HepG2 (cell line): ENCODE measurements around the gene ZNF30. TPM values are rescaled to one million over a fixed set of nuclear protein-coding genes. Genes with fewer than 3 reads are reported as not detected.

ENCODE experiments used
- AGO2 ChIP-seq: fragments of 200-400 bp; formaldehyde crosslinking; optimal IDR thresholded peaks from 2 replicates; pipeline ENCODE3; 2017; ENCODE audit warnings: mild to moderate bottlenecking, low read depth, low read length, moderate library complexity
- BCL3 ChIP-seq: sonication (generic); formaldehyde crosslinking; IDR thresholded peaks from 2 replicates; pipeline ENCODE4 v1.5.1; 2020; ENCODE audit warnings: mild to moderate bottlenecking, missing genetic modification reagents, moderate library complexity
- E2F2 ChIP-seq: sonication (generic); formaldehyde crosslinking; IDR thresholded peaks from 2 replicates; pipeline ENCODE4 v1.4.0; 2020; ENCODE audit warnings: missing genetic modification reagents, borderline replicate concordance
- ELF3 ChIP-seq: IDR thresholded peaks from 2 replicates; pipeline ENCODE4 v1.6.1; 2016; ENCODE audit warnings: missing genetic modification reagents, missing compliant biosample characterization
- FOXO1 ChIP-seq: sonication (generic); formaldehyde crosslinking; IDR thresholded peaks from 2 replicates; pipeline ENCODE4 v1.4.0; 2020; ENCODE audit warnings: missing genetic modification reagents
- GZF1 ChIP-seq: sonication (generic); formaldehyde crosslinking; IDR thresholded peaks from 2 replicates; pipeline ENCODE4 v1.5.1; 2020; ENCODE audit warnings: mild to moderate bottlenecking, missing genetic modification reagents
- IKZF5 ChIP-seq: IDR thresholded peaks from 2 replicates; pipeline ENCODE4 v1.6.1; 2018; ENCODE audit warnings: missing genetic modification reagents, mild to moderate bottlenecking, missing compliant biosample characterization
- JUND ChIP-seq: sonication (generic); formaldehyde crosslinking; IDR thresholded peaks from 2 replicates; pipeline ENCODE4 v1.8.0; 2022; ENCODE audit warnings: mild to moderate bottlenecking, missing genetic modification reagents
- MXI1 ChIP-seq: IDR thresholded peaks from 3 replicates; pipeline ENCODE4 v1.6.1; 2012; ENCODE audit warnings: low read depth, low read length, inconsistent platforms, borderline replicate concordance
- NKX3-1 ChIP-seq: sonication (generic); formaldehyde crosslinking; IDR thresholded peaks from 2 replicates; pipeline ENCODE4 v1.5.0; 2020; ENCODE audit warnings: missing genetic modification reagents
- POGK ChIP-seq: sonication (generic); formaldehyde crosslinking; conservative IDR thresholded peaks from 2 replicates; pipeline ENCODE4 v1.8.0; 2022; ENCODE audit warnings: mild to moderate bottlenecking, moderate library complexity, missing genetic modification reagents
- RBM22 ChIP-seq: fragments of 200-400 bp; formaldehyde crosslinking; optimal IDR thresholded peaks from 2 replicates; pipeline ENCODE3; 2017; ENCODE audit warnings: mild to moderate bottlenecking, low read length, moderate library complexity
- SRSF9 ChIP-seq: fragments of 200-400 bp; formaldehyde crosslinking; IDR thresholded peaks from 2 replicates; pipeline ENCODE4 v1.6.1; 2018; ENCODE audit warnings: borderline replicate concordance, mild to moderate bottlenecking, low read depth, low read length; ENCODE audit not compliant: insufficient read depth, poor library complexity, severe bottlenecking
- XBP1 ChIP-seq: sonication (generic); formaldehyde crosslinking; IDR thresholded peaks from 2 replicates; pipeline ENCODE4 v1.5.0; 2020; ENCODE audit warnings: missing genetic modification reagents
- ZNF282 ChIP-seq: fragments of 450-650 bp; IDR thresholded peaks from 2 replicates; pipeline ENCODE4 v1.6.1; 2018; ENCODE audit not compliant: partially characterized antibody
- ZNF343 ChIP-seq: sonication (generic); formaldehyde crosslinking; IDR thresholded peaks from 2 replicates; pipeline ENCODE4 v1.4.0; 2020; ENCODE audit warnings: mild to moderate bottlenecking, missing genetic modification reagents
- ZNF547 ChIP-seq: sonication (generic); formaldehyde crosslinking; IDR thresholded peaks from 2 replicates; pipeline ENCODE4 v1.5.1; 2020; ENCODE audit warnings: mild to moderate bottlenecking, missing genetic modification reagents
- ZNF749 ChIP-seq: sonication (generic); formaldehyde crosslinking; IDR thresholded peaks from 2 replicates; pipeline ENCODE4 v1.8.0; 2022; ENCODE audit warnings: mild to moderate bottlenecking, missing genetic modification reagents, moderate library complexity, borderline replicate concordance
- ZNF770 ChIP-seq: sonication (generic); formaldehyde crosslinking; IDR thresholded peaks from 2 replicates; pipeline ENCODE4 v1.5.0; 2020; ENCODE audit warnings: mild to moderate bottlenecking, missing genetic modification reagents
- ZNF891 ChIP-seq: sonication (generic); formaldehyde crosslinking; IDR thresholded peaks from 2 replicates; pipeline ENCODE4 v1.5.0; 2020; ENCODE audit warnings: mild to moderate bottlenecking, missing genetic modification reagents
- ZSCAN25 ChIP-seq: sonication (generic); formaldehyde crosslinking; IDR thresholded peaks from 2 replicates; pipeline ENCODE4 v1.8.0; 2022; ENCODE audit warnings: mild to moderate bottlenecking, missing genetic modification reagents
- polyA plus RNA-seq, 8 experiments: library from polyadenylated mRNA; depleted of rRNA in 3 of 8; stranded (reverse) in 7 of 8; unstranded in 1 of 8; fragments of >200 nt; fragmentation: Illumina TruSeq in 4 of 8; extraction: Trizol in 4 of 8; gene quantifications; 2 replicates each; pipeline versions ENCODE4 v1.2.1 to v1.2.3, GENCODE V29; 2011 to 2016; ENCODE audit warnings: low read depth in 4 of 8, missing spikeins in 1 of 8, mixed read lengths in 1 of 8; ENCODE audit not compliant: insufficient read depth in 1 of 8
- total RNA-seq, 5 experiments: library from RNA; depleted of rRNA; stranded (reverse); fragments of >200 nt; fragmentation: Illumina TruSeq; extraction: Trizol; gene quantifications; 2 replicates each; pipeline ENCODE4 v1.2.3, GENCODE V29; 2016; ENCODE audit warnings: low read depth in 1 of 5

Gene ZNF30
- total and polyA plus RNA-seq, 2 of the 13 experiments (the other 11 are each of a cell fraction or from before 2014, with no cell fraction given) = 2.3 to 4.4 TPM

- TF ChIP-seq IKZF5 = no peak; the same call in 1 of the 2 replicates
- TF ChIP-seq ZNF282 = no peak
- 0 out of 2 replicates have a peak, but pooled peaks have one; percentile 77 for TF ChIP-seq BCL3
- no peak for TF ChIP-seq ZSCAN25
- peak; percentile 83; the same call in 1 of the 2 replicates for TF ChIP-seq ELF3 (CRISPR knock-in tag)
- no peak for TF ChIP-seq ZNF343
- TF ChIP-seq FOXO1 (CRISPR knock-in tag) = peak; percentile 25; the same call in 1 of the 2 replicates
- TF ChIP-seq ZNF749 (CRISPR knock-in tag) = no peak; the same call in 1 of the 2 replicates
- TF ChIP-seq XBP1 (CRISPR knock-in tag) = no peak
- TF ChIP-seq POGK (CRISPR knock-in tag) = 0 out of 2 replicates have a peak, but pooled peaks have one; percentile 11
- TF ChIP-seq ZNF547 (CRISPR knock-in tag) = no peak
- no peak for TF ChIP-seq E2F2 (CRISPR knock-in tag)
- no peak; the same call in 1 of the 2 replicates for TF ChIP-seq NKX3-1
- no peak for TF ChIP-seq MXI1
- peak; percentile 51 for TF ChIP-seq AGO2
- TF ChIP-seq ZNF770 = 0 out of 2 replicates have a peak, but pooled peaks have one; percentile 11
- no peak for TF ChIP-seq SRSF9
- peak; percentile 38; the same call in 1 of the 2 replicates for TF ChIP-seq JUND (CRISPR knock-in tag)
- no peak for TF ChIP-seq RBM22
- peak; percentile 76; the same call in 1 of the 2 replicates for TF ChIP-seq GZF1 (CRISPR knock-in tag)
- TF ChIP-seq ZNF891 (CRISPR knock-in tag) = no peak
Observed at GRCh38 chr19:34963573-34964406, 37.1 kb downstream of the ZNF30 start, which contains the start of gene ZNF792 (continued).
